ENCODE data around the gene PSMB11.

GRCh38 chr14:23070262-23071129 lies 28.5 kb downstream of the PSMB11 start:
- no peak for TF ChIP-seq CTCF (IDR thresholded peaks at IDR 0.05)
- TF ChIP-seq POLR2A (IDR thresholded peaks at IDR 0.05): no peak
